HCT116 (cell line): ENCODE data around the gene C5orf52. TPM values are rescaled to one million over a fixed set of nuclear protein-coding genes. Genes with fewer than 3 reads are reported as not detected.

Source experiments
- ATAC-seq: fragments of 200-7000 bp; cut with Tn5 transposase; 2 replicates; pipeline ENCODE4 v1.9.1; 2020; ENCODE audit warnings: mild to moderate bottlenecking, moderate library complexity
- Bru-seq: library from RNA; stranded (reverse); fragments of 400-500 nt; gene quantifications from one replicate; lab custom pipeline; 2021; lab: Mats Ljungman, UMichigan
- BruChase-seq, 2 experiments: library from RNA; stranded (reverse); fragments of 400-500 nt; gene quantifications; one replicate each; lab custom pipeline; 2021; lab: Mats Ljungman, UMichigan
- BruUV-seq: library from RNA; stranded (reverse); fragments of 400-500 nt; replicated peaks from 2 replicates; lab custom pipeline; 2021; lab: Mats Ljungman, UMichigan
- CTCF ChIA-PET: fragments of 300-600 bp; sonication (Branson Sonifier 250); formaldehyde crosslinking; loops from one replicate; lab custom pipeline; 2021; ENCODE audit warnings: antibody characterized with exemption; lab: Charles Lee
- POLR2A ChIA-PET: fragments of 300-600, 350-600 bp; sonication (Branson Sonifier 250); formaldehyde crosslinking; loops from one replicate; lab custom pipeline; 2021; ENCODE audit warnings: antibody characterized with exemption; lab: Charles Lee
- RAD21 ChIA-PET, 2 experiments: fragments of 300-600 bp; sonication (Branson Sonifier 250); formaldehyde crosslinking; loops; one replicate each; lab custom pipeline; 2023; ENCODE audit warnings: low total read pairs in 2 of 2; ENCODE audit not compliant: uncharacterized antibody in 2 of 2, unreplicated experiment in 2 of 2, low non-redundant PET in 1 of 2; lab: Charles Lee
- DNase-seq: peaks from one replicate; pipeline ENCODE4 v3.0.0-alpha.2; 2010; ENCODE audit warnings: low read depth, low spot score
- H2AFZ ChIP-seq: fragments of 200-600 bp; shearing (Covaris generic), sonication (generic); 2 replicates; pipeline ENCODE4 v1.6.1; 2017; ENCODE audit warnings: low read depth, mixed run types, mixed read lengths, antibody characterized with exemption, low read length; ENCODE audit not compliant: poor library complexity, severe bottlenecking
- H3K27ac ChIP-seq: 2 replicates; pipeline ENCODE4 v1.5.1; 2012; ENCODE audit warnings: low read depth, low read length
- H3K27me3 ChIP-seq: fragments of 200-600 bp; sonication (generic); 2 replicates; pipeline ENCODE4 v1.6.1; 2016; ENCODE audit warnings: mixed run types, low read length, mixed read lengths; ENCODE audit not compliant: insufficient read depth
- H3K36me3 ChIP-seq, 2 experiments: fragments of 200-500 bp in 1 of 2; fragments of 200-600 bp in 1 of 2; sonication (Bioruptor generic) in 1 of 2; sonication (generic) in 1 of 2; 2 replicates each; pipeline versions ENCODE4 v1.5.1 to v1.6.1; 2014 to 2016; ENCODE audit warnings: low read length in 2 of 2, inconsistent platforms in 1 of 2, mixed read lengths in 1 of 2, mixed run types in 1 of 2; ENCODE audit not compliant: insufficient read depth in 2 of 2, control insufficient read depth in 1 of 2
- H3K4me1 ChIP-seq, 2 experiments: fragments of 200-600 bp in 1 of 2; sonication (generic) in 1 of 2; 2 replicates each; pipeline versions ENCODE4 v1.5.1 to v1.6.1; 2012 to 2017; ENCODE audit warnings: low read length in 2 of 2, inconsistent platforms in 1 of 2, mild to moderate bottlenecking in 1 of 2, mixed read lengths in 1 of 2, mixed run types in 1 of 2, moderate library complexity in 1 of 2; ENCODE audit not compliant: insufficient read depth in 2 of 2, control insufficient read depth in 1 of 2
- H3K4me2 ChIP-seq: fragments of 200-600 bp; sonication (generic); 2 replicates; pipeline ENCODE4 v1.6.1; 2017; ENCODE audit warnings: mixed run types, low read length, mixed read lengths
- H3K4me3 ChIP-seq, 2 experiments: fragments of 200-600 bp in 1 of 2; sonication (generic) in 1 of 2; replicated peaks in 1 of 2; 2 replicates each; pipeline ENCODE4 v1.5.1; 2011 to 2016; ENCODE audit warnings: low read length in 2 of 2, control low read depth in 1 of 2, low read depth in 1 of 2, mild to moderate bottlenecking in 1 of 2, mixed read lengths in 1 of 2, mixed run types in 1 of 2
- H3K79me2 ChIP-seq: fragments of 200-600 bp; sonication (generic); 2 replicates; pipeline ENCODE4 v1.6.1; 2017; ENCODE audit warnings: mild to moderate bottlenecking, mixed run types, low read length, moderate library complexity, mixed read lengths; ENCODE audit not compliant: insufficient read depth
- H3K9ac ChIP-seq: fragments of 200-600 bp; sonication (generic); 2 replicates; pipeline ENCODE4 v1.6.1; 2016; ENCODE audit warnings: low read length, mixed read lengths
- H3K9me2 ChIP-seq: fragments of 200-600 bp; sonication (generic), shearing (Covaris generic); 2 replicates; pipeline ENCODE4 v1.6.1; 2017; ENCODE audit warnings: mixed run types, mild to moderate bottlenecking, moderate library complexity; ENCODE audit not compliant: insufficient read depth
- H3K9me3 ChIP-seq, 2 experiments: fragments of 200-500 bp in 1 of 2; fragments of 200-600 bp in 1 of 2; sonication (Bioruptor generic) in 1 of 2; sonication (generic) in 1 of 2; 2 replicates each; pipeline ENCODE4 v1.6.1; 2014 to 2017; ENCODE audit warnings: low read length in 2 of 2, mixed read lengths in 2 of 2, inconsistent platforms in 1 of 2, low read depth in 1 of 2, mild to moderate bottlenecking in 1 of 2, mixed run types in 1 of 2, moderate library complexity in 1 of 2; ENCODE audit not compliant: control insufficient read depth in 1 of 2, insufficient read depth in 1 of 2
- H4K20me1 ChIP-seq: fragments of 200-600 bp; sonication (generic), shearing (Covaris generic); 2 replicates; pipeline ENCODE4 v1.6.1; 2017; ENCODE audit warnings: mixed run types, mild to moderate bottlenecking, moderate library complexity; ENCODE audit not compliant: insufficient read depth
- CBX3 ChIP-seq: IDR thresholded peaks from 2 replicates; pipeline ENCODE4 v1.6.1; 2012; ENCODE audit warnings: low read depth
- ELF1 ChIP-seq: IDR thresholded peaks from 2 replicates; pipeline ENCODE4 v1.6.1; 2012; ENCODE audit warnings: low read depth, borderline replicate concordance
- EZH2phosphoT487 ChIP-seq: fragments of 200-600 bp; IDR thresholded peaks from 2 replicates; pipeline ENCODE4 v1.6.1; 2018; ENCODE audit warnings: antibody characterized with exemption, borderline replicate concordance
- FOSL1 ChIP-seq: IDR thresholded peaks from 2 replicates; pipeline ENCODE4 v1.6.1; 2012; ENCODE audit warnings: low read depth
- JUND ChIP-seq: IDR thresholded peaks from 2 replicates; pipeline ENCODE4 v1.6.1; 2012
- POLR2A ChIP-seq: IDR thresholded peaks from 2 replicates; pipeline ENCODE4 v1.7.0; 2011; ENCODE audit warnings: borderline replicate concordance; ENCODE audit not compliant: insufficient read depth, insufficient read length; ENCODE audit errors: extremely low read depth
- POLR2AphosphoS5 ChIP-seq: IDR thresholded peaks from 2 replicates; pipeline ENCODE4 v1.6.1; 2011; ENCODE audit warnings: mild to moderate bottlenecking, low read depth, low read length, moderate library complexity
- RAD21 ChIP-seq: IDR thresholded peaks from 2 replicates; pipeline ENCODE4 v1.6.1; 2012; ENCODE audit warnings: low read depth, mild to moderate bottlenecking
- SIN3A ChIP-seq: IDR thresholded peaks from 2 replicates; pipeline ENCODE4 v1.6.1; 2012; ENCODE audit warnings: low read depth
- SP1 ChIP-seq: IDR thresholded peaks from 2 replicates; pipeline ENCODE4 v1.6.1; 2012; ENCODE audit warnings: low read depth
- SRF ChIP-seq: IDR thresholded peaks from 2 replicates; pipeline ENCODE4 v1.6.1; 2012; ENCODE audit warnings: low read depth
- TCF7L2 ChIP-seq: IDR thresholded peaks from 2 replicates; pipeline ENCODE4 v1.7.0; 2011; ENCODE audit warnings: borderline replicate concordance, inconsistent platforms; ENCODE audit not compliant: insufficient read depth, insufficient read length; ENCODE audit errors: extremely low read depth
- ZFX ChIP-seq: fragments of 450-650 bp; IDR thresholded peaks from 2 replicates; pipeline ENCODE4 v1.6.1; 2017
- ZNF274 ChIP-seq: fragments of 200-500 bp; sonication (Bioruptor generic); IDR thresholded peaks from 2 replicates; pipeline ENCODE4 v1.6.1; 2014; ENCODE audit warnings: mild to moderate bottlenecking, low read depth, low read length, inconsistent platforms
- intact Hi-C: fragments of 100-400 bp; cut with micrococcal nuclease; formaldehyde crosslinking; loops from 2 replicates; pipeline ENCODE4 v1.10.0; 2022
- long read RNA-seq: library from polyadenylated mRNA; unstranded; transcript quantifications from one replicate; pipeline ENCODE4 v2.0.0, GENCODE V29; 2021; ENCODE audit not compliant: unreplicated experiment
- polyA plus RNA-seq: library from polyadenylated mRNA; unstranded; fragments of >200 nt; gene quantifications from 2 replicates; pipeline ENCODE4 v1.2.1, GENCODE V29; 2012; ENCODE audit warnings: missing spikeins
- total RNA-seq: library from RNA; stranded (reverse); gene quantifications from one replicate; pipeline ENCODE4 v1.2.1, GENCODE V29; 2021; ENCODE audit not compliant: unreplicated experiment
- TF ChIP-seq, protein P1 (sequence below): IDR thresholded peaks from 2 replicates; pipeline ENCODE4 v1.6.1; 2012; ENCODE audit warnings: low read depth
- TF ChIP-seq, protein P2 (sequence below), 3 experiments: fragments of 200-600 bp in 1 of 3; sonication (generic) in 1 of 3; IDR thresholded peaks in 2 of 3; conservative IDR thresholded peaks in 1 of 3; 2 replicates each; pipeline ENCODE4 v1.5.1; 2012 to 2017; ENCODE audit warnings: low read depth in 2 of 3, low read length in 2 of 3, antibody characterized with exemption in 1 of 3, borderline replicate concordance in 1 of 3, control low read depth in 1 of 3, mild to moderate bottlenecking in 1 of 3, mixed read lengths in 1 of 3, mixed run types in 1 of 3, moderate library complexity in 1 of 3; ENCODE audit not compliant: insufficient read depth in 1 of 3
- TF ChIP-seq, protein P3 (sequence below): IDR thresholded peaks from 2 replicates; pipeline ENCODE4 v1.6.1; 2012
- TF ChIP-seq, protein P4 (sequence below): IDR thresholded peaks from 2 replicates; pipeline ENCODE4 v1.6.1; 2011; ENCODE audit warnings: mild to moderate bottlenecking, low read length, moderate library complexity; ENCODE audit not compliant: insufficient replicate concordance; ENCODE audit errors: extremely low read depth

Gene C5orf52
- total RNA-seq (not detected), Bru-seq, nascent RNA (not detected), BruChase-seq, experiment 1, labeled RNA remaining after a 6-hour chase (not detected), BruChase-seq, experiment 2, labeled RNA remaining after a 2-hour chase (not detected)
- not detected in 2 replicates for polyA plus RNA-seq
- long read RNA-seq, result 0 reads

DNA sequence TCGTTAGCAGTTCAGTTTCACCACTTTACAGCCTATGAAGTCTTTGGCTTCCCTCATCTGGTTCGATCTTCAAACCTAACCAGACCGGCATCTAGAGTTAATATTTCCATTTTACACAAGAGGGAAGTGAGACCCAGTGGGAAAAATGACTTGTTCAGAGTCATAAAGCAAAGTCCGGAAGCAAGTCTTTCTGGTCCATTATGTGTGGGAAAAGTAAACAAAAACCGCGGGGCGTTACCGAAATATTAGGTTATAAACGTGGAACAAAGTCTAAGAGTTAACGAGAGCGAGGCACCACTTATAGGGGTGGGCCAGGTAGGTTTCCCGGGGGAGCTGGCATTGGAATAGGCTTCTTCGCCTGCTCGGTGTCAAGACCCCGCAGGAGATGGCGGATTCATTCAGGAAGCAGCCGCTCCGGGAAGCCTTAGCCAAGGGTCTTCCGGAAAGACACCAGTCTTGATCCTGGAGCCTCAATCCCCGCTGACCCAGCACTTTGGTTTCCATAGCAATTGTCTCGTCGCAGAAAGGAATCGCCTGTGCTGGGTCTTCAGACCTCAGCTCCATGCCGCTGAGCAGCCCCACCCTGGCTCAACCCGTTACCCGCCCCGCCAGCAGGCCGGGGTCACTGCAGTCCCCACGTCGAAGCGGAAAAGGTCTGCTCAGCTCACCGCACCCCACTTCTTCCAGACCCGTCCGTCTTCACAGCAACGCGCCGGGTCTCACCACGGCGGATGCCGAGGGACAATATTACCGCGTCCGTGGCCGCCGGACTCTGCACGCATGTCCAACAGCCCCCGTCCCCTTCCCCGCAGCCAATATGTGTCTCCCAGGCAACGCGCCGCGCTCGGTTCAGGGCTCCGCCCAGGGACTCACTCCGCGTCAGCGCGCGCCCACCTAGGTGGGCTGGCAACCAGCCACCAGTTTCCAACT lies at the start of gene C5orf52:
C5orf52 (plus strand) TSS at position 872 of the 930 bp plus-strand sequence. CDS start 82 bp downstream, outside the sequence.
- Histone ChIP-seq H2AFZ (no peak within 1 kb of the TSS), H3K4me3 (no peak within 1 kb of the TSS), H3K4me2 (no peak within 1 kb of the TSS), H3K4me1 (peaks cover 0 to 5% of the 10 kb centered on the region in 2 experiments; a peak in 1 of 4 replicates), H4K20me1 (no peaks in the 10 kb centered on the region), H3K27ac (no peak within 1 kb of the TSS), H3K9me2 (no peaks in the 10 kb centered on the region), H3K9ac (no peak within 1 kb of the TSS), H3K9me3 (no peaks in the 10 kb centered on the region), H3K27me3 (no peaks in the 10 kb centered on the region), H3K79me2 (no peaks in the 10 kb centered on the region), H3K36me3 (no peaks in the 10 kb centered on the region)
- no peak for DNase-seq
- ChIA-PET RAD21 (no interaction called here), CTCF (interaction anchor here (2.2 kb wide), 1 partner anchor 47 kb away, joined by 7 read pairs; no protein-coding TSS in a partner anchor), POLR2A (no interaction called here)
- intact Hi-C loops, result no loop called here
- TF ChIP-seq TCF7L2 (no peak), CBX3 (no peak), ZFX (no peak), POLR2A (no peak), ZNF274 (no peak), EZH2phosphoT487 (no peak), RAD21 (no peak), SRF (no peak), SP1 (no peak), JUND (no peak), ELF1 (no peak), POLR2AphosphoS5 (no peak), SIN3A (no peak), FOSL1 (no peak)
- TF ChIP-seq, protein P1, sequence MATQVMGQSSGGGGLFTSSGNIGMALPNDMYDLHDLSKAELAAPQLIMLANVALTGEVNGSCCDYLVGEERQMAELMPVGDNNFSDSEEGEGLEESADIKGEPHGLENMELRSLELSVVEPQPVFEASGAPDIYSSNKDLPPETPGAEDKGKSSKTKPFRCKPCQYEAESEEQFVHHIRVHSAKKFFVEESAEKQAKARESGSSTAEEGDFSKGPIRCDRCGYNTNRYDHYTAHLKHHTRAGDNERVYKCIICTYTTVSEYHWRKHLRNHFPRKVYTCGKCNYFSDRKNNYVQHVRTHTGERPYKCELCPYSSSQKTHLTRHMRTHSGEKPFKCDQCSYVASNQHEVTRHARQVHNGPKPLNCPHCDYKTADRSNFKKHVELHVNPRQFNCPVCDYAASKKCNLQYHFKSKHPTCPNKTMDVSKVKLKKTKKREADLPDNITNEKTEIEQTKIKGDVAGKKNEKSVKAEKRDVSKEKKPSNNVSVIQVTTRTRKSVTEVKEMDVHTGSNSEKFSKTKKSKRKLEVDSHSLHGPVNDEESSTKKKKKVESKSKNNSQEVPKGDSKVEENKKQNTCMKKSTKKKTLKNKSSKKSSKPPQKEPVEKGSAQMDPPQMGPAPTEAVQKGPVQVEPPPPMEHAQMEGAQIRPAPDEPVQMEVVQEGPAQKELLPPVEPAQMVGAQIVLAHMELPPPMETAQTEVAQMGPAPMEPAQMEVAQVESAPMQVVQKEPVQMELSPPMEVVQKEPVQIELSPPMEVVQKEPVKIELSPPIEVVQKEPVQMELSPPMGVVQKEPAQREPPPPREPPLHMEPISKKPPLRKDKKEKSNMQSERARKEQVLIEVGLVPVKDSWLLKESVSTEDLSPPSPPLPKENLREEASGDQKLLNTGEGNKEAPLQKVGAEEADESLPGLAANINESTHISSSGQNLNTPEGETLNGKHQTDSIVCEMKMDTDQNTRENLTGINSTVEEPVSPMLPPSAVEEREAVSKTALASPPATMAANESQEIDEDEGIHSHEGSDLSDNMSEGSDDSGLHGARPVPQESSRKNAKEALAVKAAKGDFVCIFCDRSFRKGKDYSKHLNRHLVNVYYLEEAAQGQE, result no peak
- TF ChIP-seq, protein P2, sequence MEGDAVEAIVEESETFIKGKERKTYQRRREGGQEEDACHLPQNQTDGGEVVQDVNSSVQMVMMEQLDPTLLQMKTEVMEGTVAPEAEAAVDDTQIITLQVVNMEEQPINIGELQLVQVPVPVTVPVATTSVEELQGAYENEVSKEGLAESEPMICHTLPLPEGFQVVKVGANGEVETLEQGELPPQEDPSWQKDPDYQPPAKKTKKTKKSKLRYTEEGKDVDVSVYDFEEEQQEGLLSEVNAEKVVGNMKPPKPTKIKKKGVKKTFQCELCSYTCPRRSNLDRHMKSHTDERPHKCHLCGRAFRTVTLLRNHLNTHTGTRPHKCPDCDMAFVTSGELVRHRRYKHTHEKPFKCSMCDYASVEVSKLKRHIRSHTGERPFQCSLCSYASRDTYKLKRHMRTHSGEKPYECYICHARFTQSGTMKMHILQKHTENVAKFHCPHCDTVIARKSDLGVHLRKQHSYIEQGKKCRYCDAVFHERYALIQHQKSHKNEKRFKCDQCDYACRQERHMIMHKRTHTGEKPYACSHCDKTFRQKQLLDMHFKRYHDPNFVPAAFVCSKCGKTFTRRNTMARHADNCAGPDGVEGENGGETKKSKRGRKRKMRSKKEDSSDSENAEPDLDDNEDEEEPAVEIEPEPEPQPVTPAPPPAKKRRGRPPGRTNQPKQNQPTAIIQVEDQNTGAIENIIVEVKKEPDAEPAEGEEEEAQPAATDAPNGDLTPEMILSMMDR (IDR thresholded peaks at IDR 0.05 in 2 of 3, conservative IDR thresholded peaks at IDR 0.05 in 1 of 3; ENCODE audit: borderline replicate concordance in 1 of 3, insufficient read depth in 1 of 3, low read depth in 2 of 3, low read length in 2 of 3), result no peak
- TF ChIP-seq, protein P3, sequence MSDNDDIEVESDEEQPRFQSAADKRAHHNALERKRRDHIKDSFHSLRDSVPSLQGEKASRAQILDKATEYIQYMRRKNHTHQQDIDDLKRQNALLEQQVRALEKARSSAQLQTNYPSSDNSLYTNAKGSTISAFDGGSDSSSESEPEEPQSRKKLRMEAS, result no peak
- TF ChIP-seq, protein P4, sequence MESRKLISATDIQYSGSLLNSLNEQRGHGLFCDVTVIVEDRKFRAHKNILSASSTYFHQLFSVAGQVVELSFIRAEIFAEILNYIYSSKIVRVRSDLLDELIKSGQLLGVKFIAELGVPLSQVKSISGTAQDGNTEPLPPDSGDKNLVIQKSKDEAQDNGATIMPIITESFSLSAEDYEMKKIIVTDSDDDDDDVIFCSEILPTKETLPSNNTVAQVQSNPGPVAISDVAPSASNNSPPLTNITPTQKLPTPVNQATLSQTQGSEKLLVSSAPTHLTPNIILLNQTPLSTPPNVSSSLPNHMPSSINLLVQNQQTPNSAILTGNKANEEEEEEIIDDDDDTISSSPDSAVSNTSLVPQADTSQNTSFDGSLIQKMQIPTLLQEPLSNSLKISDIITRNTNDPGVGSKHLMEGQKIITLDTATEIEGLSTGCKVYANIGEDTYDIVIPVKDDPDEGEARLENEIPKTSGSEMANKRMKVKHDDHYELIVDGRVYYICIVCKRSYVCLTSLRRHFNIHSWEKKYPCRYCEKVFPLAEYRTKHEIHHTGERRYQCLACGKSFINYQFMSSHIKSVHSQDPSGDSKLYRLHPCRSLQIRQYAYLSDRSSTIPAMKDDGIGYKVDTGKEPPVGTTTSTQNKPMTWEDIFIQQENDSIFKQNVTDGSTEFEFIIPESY, result no peak
- BruUV-seq, result no TSS peak
- no peak for ATAC-seq
